Fibroblast of lung (primary cell): ENCODE results near the gene SNAP47. TPM values are rescaled to one million over a fixed set of nuclear protein-coding genes. Genes with fewer than 3 reads are reported as not detected.

Experiments used
- DNase-seq, 2 donors: peaks; one replicate each; pipeline versions ENCODE4 v3.0.0 to v3.0.0-alpha.2; 2010; ENCODE audit warnings: low read depth in 2 of 2
- H2AFZ ChIP-seq: 2 replicates; pipeline ENCODE4 v1.5.1; 2012; ENCODE audit warnings: low read length, control low read depth, inconsistent platforms
- H3K27ac ChIP-seq: 2 replicates; pipeline ENCODE4 v1.5.1; 2011; ENCODE audit warnings: low read length, control low read depth; ENCODE audit not compliant: insufficient read depth
- H3K27me3 ChIP-seq: 2 replicates; pipeline ENCODE4 v1.5.1; 2011; ENCODE audit warnings: mild to moderate bottlenecking, low read length; ENCODE audit not compliant: control insufficient read depth, insufficient read depth
- H3K36me3 ChIP-seq: 2 replicates; pipeline ENCODE4 v1.5.1; 2011; ENCODE audit warnings: low read length; ENCODE audit not compliant: control insufficient read depth, insufficient read depth
- H3K4me1 ChIP-seq: 2 replicates; pipeline ENCODE4 v1.5.1; 2011; ENCODE audit warnings: low read length; ENCODE audit not compliant: control insufficient read depth, insufficient read depth; ENCODE audit errors: extremely low read depth
- H3K4me2 ChIP-seq: 2 replicates; pipeline ENCODE4 v1.5.1; 2011; ENCODE audit warnings: low read length, control low read depth; ENCODE audit not compliant: insufficient read depth; ENCODE audit errors: extremely low read depth
- H3K4me3 ChIP-seq, 4 experiments: fragments of 200-600 bp in 1 of 4; sonication (generic) in 1 of 4; replicated peaks in 1 of 4; 2 replicates each; pipeline ENCODE4 v1.5.1; 2011 to 2016; ENCODE audit warnings: low read length in 4 of 4, low read depth in 3 of 4, mild to moderate bottlenecking in 3 of 4, control low read depth in 2 of 4, inconsistent platforms in 1 of 4, mixed read lengths in 1 of 4; ENCODE audit not compliant: insufficient read depth in 1 of 4; ENCODE audit errors: control extremely low read depth in 1 of 4
- H3K79me2 ChIP-seq: 2 replicates; pipeline ENCODE4 v1.5.1; 2012; ENCODE audit warnings: mild to moderate bottlenecking, low read length, inconsistent platforms; ENCODE audit not compliant: control insufficient read depth, insufficient read depth
- H3K9ac ChIP-seq: 2 replicates; pipeline ENCODE4 v1.5.1; 2011; ENCODE audit warnings: mild to moderate bottlenecking, low read length, control low read depth; ENCODE audit not compliant: insufficient read depth
- H3K9me3 ChIP-seq: 2 replicates; pipeline ENCODE4 v1.5.1; 2012; ENCODE audit warnings: low read depth, low read length; ENCODE audit not compliant: control insufficient read depth, insufficient read depth
- H4K20me1 ChIP-seq: 2 replicates; pipeline ENCODE4 v1.5.1; 2011; ENCODE audit warnings: low read length; ENCODE audit not compliant: control insufficient read depth, insufficient read depth; ENCODE audit errors: extremely low read depth
- EZH2 ChIP-seq: IDR thresholded peaks from 2 replicates; pipeline ENCODE4 v1.5.1; 2012; ENCODE audit warnings: low read length, control low read depth, mild to moderate bottlenecking; ENCODE audit errors: missing control alignments
- polyA plus RNA-seq, 2 donors: library from polyadenylated mRNA; depleted of rRNA in 1 of 2; stranded (reverse) in 1 of 2; unstranded in 1 of 2; fragments of >200 nt; gene quantifications; 2 replicates each; pipeline ENCODE4 v1.2.1, GENCODE V29; 2011 to 2012; ENCODE audit warnings: missing spikeins in 1 of 2
- total RNA-seq: library from RNA; depleted of rRNA; stranded (reverse); fragments of >200 nt; gene quantifications from 2 replicates; pipeline ENCODE4 v1.2.1, GENCODE V29; 2014
- TF ChIP-seq, protein P1 (sequence below), 2 donors: IDR thresholded peaks in 1 of 2; conservative IDR thresholded peaks in 1 of 2; 1 replicate in 1 of 2; 2 replicates in 1 of 2; pipeline ENCODE4 v1.5.1; 2011 to 2012; ENCODE audit warnings: low read length in 2 of 2, control low read depth in 1 of 2, inconsistent platforms in 1 of 2, low read depth in 1 of 2, mild to moderate bottlenecking in 1 of 2

The SNAP47 gene
- total and polyA plus RNA-seq, 2 donors (not counting 1 experiment from before 2014, with no cell fraction given) = 32.4 to 66.9 TPM

GRCh38 chr1:227749225-227749624, 14.0 kb downstream of the SNAP47 start:
- Histone ChIP-seq H4K20me1 (no peaks in the 10 kb centered on the region), H2AFZ (no peak overlapping the region), H3K4me2 (no peak overlapping the region), H3K36me3 (peaks cover 14% of the 10 kb centered on the region), H3K27ac (no peak overlapping the region), H3K9me3 (no peaks in the 10 kb centered on the region), H3K4me1 (no peaks in the 10 kb centered on the region), H3K79me2 (peaks cover 17% of the 10 kb centered on the region), H3K4me3 (no peak overlapping the region), H3K27me3 (no peaks in the 10 kb centered on the region), H3K9ac (no peak overlapping the region)
- TF ChIP-seq, protein P1, sequence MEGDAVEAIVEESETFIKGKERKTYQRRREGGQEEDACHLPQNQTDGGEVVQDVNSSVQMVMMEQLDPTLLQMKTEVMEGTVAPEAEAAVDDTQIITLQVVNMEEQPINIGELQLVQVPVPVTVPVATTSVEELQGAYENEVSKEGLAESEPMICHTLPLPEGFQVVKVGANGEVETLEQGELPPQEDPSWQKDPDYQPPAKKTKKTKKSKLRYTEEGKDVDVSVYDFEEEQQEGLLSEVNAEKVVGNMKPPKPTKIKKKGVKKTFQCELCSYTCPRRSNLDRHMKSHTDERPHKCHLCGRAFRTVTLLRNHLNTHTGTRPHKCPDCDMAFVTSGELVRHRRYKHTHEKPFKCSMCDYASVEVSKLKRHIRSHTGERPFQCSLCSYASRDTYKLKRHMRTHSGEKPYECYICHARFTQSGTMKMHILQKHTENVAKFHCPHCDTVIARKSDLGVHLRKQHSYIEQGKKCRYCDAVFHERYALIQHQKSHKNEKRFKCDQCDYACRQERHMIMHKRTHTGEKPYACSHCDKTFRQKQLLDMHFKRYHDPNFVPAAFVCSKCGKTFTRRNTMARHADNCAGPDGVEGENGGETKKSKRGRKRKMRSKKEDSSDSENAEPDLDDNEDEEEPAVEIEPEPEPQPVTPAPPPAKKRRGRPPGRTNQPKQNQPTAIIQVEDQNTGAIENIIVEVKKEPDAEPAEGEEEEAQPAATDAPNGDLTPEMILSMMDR (conservative IDR thresholded peaks at IDR 0.05 in 1 of 2, IDR thresholded peaks at IDR 0.05 in 1 of 2; ENCODE audit: low read depth in 1 of 2, low read length in 2 of 2) = no peak
- TF ChIP-seq EZH2 = no peak
- DNase-seq = no peak

GRCh38 chr1:227749916-227750710, 14.9 kb downstream of the SNAP47 start:
- H3K27me3 ChIP-seq = no peaks in the 10 kb centered on the region
- H3K36me3 ChIP-seq = peaks cover 14% of the 10 kb centered on the region
- peaks cover 16% of the 10 kb centered on the region for H3K79me2 ChIP-seq
- H3K4me3 ChIP-seq = no peak overlapping the region
- no peak for TF ChIP-seq EZH2
- TF ChIP-seq, protein P1 (conservative IDR thresholded peaks at IDR 0.05 in 1 of 2, IDR thresholded peaks at IDR 0.05 in 1 of 2; ENCODE audit: low read depth in 1 of 2, low read length in 2 of 2) = no peak
- no peak overlapping the region for H3K4me2 ChIP-seq
- H3K9ac ChIP-seq = no peak overlapping the region
- no peaks in the 10 kb centered on the region for H3K9me3 ChIP-seq
- no peaks in the 10 kb centered on the region for H3K4me1 ChIP-seq
- H2AFZ ChIP-seq = no peak overlapping the region
- H4K20me1 ChIP-seq = no peaks in the 10 kb centered on the region
- no peak overlapping the region for H3K27ac ChIP-seq
- DNase-seq = no peak

DNA sequence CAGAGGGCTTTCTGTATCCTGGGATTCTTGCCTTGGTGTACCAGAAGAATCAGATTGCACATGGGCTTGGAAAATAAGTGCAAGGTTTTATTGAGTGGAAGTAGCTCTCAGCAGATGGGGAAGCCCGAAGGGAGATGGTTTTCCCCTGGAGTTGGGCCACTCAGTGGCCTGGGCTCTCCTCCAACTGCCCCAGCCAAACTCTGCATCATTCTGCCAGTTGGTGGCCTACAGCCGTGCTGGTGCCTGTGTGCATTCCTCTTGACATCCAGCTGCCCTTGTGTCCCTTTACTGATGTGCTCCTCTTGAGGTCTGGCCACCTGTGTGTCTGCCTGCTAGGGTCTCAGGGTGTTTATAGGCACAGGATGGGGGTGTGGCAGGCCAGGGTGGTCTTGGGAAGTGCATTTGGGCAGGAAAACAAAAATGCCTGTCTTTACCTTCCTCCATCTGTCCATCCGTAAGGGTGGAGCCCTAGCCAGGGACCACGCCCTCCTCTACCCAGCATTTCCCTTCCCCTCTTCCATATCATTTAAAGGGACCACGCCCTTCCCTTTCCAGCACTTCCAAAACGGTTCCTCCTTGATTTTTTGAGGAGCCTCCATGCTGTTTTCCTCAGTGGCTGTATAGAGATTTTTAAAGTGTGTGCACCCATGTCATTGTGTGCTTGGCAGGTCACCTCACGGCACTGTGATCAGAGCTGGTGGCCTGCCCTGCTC, 18.9 kb downstream of the SNAP47 start:
- H3K79me2 ChIP-seq = peaks cover 5% of the 10 kb centered on the region
- peak; percentile 44 to 57 for DNase-seq
- no peak overlapping the region for H3K27ac ChIP-seq

More for the DNA sequence above, 18.9 kb downstream of the SNAP47 start:
- H3K9ac ChIP-seq = no peak overlapping the region
- no peaks in the 10 kb centered on the region for H4K20me1 ChIP-seq
- no peak overlapping the region for H3K4me3 ChIP-seq
- H3K36me3 ChIP-seq = peaks cover 6% of the 10 kb centered on the region
- H3K4me1 ChIP-seq = peaks cover 4% of the 10 kb centered on the region
- H3K9me3 ChIP-seq = no peaks in the 10 kb centered on the region
- H3K27me3 ChIP-seq = no peaks in the 10 kb centered on the region
- peak overlapping the region; percentile 45 for H3K4me2 ChIP-seq
- no peak overlapping the region for H2AFZ ChIP-seq
- TF ChIP-seq EZH2 = no peak
- TF ChIP-seq, protein P1 (conservative IDR thresholded peaks at IDR 0.05 in 1 of 2, IDR thresholded peaks at IDR 0.05 in 1 of 2; ENCODE audit: low read depth in 1 of 2, low read length in 2 of 2) = no peak
